GM18907 (cell line): ENCODE measurements around the gene TFAP2E.

ENCODE experiments used
- ATAC-seq: cut with Tn5 transposase; IDR thresholded peaks from one replicate; pipeline ENCODE4 v1.9.1; 2021; ENCODE audit warnings: mild to moderate bottlenecking, moderate library complexity; ENCODE audit not compliant: unreplicated experiment

TFAP2E gene

DNA sequence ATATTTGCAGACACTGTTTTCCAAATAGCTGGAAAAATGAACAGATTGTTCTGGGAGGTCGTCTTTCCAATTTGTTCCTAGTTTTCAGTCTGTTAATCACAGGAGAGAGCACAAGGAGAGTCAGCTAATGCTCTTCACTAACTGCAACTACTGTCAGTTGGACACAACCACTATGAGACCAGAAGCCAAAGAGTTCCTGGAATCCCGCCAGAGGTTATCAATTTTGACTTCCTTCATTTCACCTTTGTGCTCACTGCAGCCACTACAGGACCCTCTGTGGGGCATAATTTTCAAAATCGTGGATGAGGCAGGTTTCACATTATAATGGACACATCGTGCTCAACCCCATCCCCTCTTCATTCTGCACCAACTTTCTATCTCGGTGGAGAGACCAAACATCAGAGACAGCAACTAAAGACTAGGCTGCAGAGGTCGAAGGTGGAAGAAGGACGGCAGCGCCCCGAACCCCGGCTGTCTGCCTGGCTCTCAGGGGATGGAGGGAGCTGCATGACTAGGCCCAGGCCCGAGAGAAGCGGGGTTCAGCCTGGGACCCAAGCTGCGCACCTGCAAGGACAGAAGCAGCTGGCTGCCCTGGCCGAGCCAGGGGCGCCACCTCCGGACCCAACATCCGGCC is 16.5 kb upstream of the TFAP2E start:
- ATAC-seq, result no peak

DNA sequence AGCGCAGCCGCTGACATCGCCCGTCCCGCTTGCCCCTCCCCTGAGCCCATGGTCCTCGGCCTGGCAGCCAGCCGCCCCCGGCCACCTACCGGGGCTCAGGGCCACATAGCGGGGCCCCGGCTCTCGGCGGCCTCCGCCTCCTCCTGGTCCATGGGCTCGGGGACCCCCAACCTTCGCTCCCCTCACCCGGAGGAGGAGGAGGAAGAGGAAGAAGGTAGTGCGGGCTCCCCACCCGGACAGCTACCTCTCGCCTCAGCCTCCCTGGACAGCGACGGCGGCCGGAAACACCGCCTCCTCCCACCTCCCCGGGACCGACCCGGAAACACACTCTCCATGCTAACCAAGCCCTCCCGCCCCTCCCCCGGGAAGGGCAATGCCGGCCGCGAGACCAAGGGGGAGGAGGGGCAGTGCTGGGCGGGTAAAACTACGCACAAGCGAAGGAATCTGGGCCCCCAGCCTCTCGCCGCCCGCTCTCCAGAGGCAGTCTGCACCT is 15.9 kb upstream of the TFAP2E start, which contains the start of gene KIAA0319L:
Gene KIAA0319L (minus strand): TSS at position 286 of the 493 bp plus-strand sequence. CDS start 2,912 bp downstream, outside the sequence.
- peak; percentile 81 for ATAC-seq

DNA sequence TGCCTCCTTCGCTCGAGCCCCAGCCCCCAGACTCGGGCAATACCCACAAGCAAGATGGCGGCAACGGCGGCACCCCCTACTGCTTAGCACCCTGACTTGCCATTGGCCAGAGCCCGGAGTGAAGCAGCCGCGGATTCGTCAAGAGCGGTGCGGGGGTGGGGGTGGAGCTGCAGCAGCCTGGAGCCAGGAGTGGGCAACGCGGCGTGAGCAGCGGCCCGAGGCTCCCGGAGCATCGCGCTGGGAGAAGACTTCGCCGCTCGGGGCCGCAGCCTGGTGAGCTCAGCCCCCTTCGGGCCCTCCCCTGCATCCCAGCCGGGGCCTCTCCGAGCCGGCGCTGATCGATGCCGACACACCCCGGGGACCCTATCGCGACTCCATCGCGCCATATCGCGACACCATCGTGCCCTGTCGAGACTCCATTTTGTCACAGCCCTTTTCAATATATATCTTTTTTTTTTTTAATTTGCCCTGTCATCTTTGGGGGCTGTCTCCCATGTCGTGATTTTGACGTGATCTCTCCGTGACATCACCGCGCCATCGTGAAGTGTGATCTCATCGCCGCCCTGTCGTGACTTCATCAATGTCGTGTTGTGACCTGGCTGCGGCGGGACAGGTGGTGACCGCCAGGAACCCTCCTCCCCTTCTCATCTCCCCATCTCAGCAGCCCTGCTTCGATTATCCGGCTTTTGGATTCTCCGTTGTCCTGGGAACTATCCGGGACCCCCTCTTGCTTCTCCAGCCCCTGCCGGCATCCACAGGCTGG is 15.3 kb upstream of the TFAP2E start, which contains the start of gene NCDN:
Gene NCDN (plus strand): TSS at position 189 of the 763 bp plus-strand sequence. CDS start 392 bp downstream, at position 581.
- peak; percentile 84 for ATAC-seq

DNA sequence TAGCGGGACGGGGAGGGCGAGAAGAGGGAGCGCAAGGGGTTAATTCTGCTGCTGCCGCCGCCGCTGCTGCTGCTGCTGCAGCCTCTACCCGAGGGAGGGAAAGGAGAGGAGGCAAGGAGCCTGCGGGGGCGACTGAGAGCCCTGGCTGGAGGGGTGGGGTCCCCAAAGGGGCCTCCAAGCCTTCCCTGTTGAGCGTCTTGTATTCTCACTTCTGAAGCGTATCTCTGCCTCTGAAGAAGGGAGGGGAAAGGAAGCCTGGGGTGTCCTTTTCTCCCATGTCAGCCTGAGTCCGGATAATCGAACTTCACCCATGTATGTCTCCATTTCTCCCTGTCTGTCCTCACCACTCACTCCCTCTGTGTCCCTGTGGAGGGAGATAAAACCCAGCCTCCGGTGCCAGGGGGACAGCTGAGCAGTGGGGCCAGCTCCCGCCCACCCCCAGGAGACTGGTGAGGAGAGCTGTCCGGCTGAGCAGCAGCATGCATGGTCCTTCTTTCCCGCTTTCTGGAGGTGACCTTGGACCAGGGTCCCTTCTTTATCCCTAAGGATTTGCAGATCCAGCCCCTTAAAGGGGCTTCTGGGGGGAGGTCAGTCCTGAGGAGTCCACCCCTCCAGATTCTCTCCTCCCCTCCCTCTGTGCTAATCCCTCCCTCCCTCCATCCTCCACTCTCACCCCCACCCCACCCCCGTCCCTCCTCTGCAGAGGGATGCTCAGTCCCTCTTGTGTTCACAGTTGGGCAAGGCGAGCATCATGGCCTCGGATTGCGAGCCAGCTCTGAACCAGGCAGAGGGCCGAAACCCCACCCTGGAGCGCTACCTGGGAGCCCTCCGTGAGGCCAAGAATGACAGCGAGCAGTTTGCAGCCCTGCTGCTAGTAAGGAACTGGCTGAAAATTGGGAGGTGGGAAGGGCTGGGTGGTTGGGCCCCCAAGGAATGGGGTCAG is 14.5 kb upstream of the TFAP2E start:
- ATAC-seq, result no peak

DNA sequence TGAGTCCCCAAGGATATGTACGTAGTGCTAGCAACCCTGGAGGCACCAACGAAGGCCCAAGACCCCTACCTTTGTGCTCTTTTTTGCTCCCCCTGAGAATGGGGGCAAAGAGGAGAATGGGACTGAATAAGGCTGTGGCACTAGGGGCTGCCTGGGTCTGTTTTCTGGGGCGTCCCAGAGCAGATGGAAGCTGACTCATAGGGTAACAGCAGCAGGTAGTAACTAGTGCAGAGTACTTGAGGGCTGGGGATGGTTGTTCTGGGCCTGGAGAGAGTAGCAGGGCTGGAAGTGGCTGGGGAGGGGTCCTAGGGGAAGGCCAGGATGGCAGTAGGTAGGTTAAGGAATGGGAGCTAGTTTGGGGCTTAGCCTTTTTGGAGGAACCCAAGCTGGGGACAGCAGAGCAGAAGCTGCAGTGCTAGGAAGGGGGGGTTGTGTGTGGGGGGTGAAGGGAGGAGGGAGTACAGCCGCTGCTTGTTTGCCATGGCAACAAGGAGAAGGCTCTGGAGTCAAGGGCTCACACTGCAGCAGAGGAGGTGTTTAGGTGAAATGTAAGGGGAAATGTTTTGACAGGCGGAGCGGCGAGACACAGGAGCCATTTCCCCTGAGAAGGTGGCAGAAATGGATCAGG is 13.7 kb upstream of the TFAP2E start:
- ATAC-seq, result no peak

DNA sequence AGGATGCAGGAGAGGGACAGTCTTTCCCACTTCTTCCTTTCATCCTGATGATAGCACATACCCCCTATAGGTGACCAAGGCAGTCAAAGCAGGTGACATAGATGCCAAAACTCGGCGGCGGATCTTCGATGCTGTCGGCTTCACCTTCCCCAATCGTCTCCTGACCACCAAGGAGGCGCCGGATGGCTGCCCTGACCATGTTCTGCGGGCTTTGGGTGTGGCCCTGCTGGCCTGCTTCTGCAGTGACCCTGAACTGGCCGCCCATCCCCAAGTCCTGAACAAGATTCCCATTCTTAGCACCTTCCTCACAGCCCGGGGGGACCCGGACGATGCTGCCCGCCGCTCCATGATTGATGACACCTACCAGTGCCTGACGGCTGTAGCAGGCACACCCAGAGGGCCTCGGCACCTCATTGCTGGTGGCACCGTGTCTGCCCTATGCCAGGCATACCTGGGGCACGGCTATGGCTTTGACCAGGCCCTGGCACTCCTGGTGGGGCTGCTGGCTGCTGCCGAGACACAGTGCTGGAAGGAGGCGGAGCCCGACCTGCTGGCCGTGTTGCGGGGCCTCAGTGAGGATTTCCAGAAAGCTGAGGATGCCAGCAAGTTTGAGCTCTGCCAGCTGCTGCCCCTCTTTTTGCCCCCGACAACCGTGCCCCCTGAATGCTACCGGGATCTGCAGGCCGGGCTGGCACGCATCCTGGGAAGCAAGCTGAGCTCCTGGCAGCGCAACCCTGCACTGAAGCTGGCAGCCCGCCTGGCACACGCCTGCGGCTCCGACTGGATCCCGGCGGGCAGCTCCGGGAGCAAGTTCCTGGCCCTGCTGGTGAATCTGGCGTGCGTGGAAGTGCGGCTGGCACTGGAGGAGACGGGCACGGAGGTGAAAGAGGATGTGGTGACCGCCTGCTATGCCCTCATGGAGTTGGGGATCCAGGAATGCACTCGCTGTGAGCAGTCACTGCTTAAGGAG is 12.6 kb upstream of the TFAP2E start:
- ATAC-seq, result no peak

DNA sequence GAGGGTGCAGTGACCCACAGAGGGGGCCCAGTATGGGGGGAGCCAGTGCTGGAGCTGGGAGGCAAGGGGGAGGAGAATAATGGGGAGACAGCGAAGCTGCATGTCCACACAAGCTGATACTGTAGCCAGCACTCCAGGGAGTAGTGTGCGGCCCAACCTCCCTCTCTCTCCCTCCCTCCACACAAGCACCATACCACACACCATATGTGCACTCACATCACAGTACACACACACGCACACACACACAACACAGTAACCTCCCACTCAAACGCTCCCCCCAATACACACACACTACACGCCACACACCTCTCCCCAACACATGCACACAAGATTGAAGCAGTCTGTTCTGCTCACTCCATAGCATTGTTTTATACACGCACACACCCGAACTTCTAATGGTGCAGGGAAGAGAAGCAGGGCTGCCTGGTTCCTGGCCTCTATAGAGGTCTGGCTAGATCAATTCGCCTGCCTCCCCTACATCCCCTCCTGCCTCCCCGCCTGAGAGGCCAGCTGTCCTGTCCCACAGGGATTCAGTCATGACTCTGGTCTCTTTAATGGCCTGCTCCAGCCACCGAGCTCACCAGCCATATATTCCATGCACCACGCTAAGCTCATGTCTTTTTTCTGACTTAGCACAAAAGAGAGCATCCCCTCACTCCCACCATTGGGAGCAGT is 11.7 kb upstream of the TFAP2E start:
- ATAC-seq, result no peak

DNA sequence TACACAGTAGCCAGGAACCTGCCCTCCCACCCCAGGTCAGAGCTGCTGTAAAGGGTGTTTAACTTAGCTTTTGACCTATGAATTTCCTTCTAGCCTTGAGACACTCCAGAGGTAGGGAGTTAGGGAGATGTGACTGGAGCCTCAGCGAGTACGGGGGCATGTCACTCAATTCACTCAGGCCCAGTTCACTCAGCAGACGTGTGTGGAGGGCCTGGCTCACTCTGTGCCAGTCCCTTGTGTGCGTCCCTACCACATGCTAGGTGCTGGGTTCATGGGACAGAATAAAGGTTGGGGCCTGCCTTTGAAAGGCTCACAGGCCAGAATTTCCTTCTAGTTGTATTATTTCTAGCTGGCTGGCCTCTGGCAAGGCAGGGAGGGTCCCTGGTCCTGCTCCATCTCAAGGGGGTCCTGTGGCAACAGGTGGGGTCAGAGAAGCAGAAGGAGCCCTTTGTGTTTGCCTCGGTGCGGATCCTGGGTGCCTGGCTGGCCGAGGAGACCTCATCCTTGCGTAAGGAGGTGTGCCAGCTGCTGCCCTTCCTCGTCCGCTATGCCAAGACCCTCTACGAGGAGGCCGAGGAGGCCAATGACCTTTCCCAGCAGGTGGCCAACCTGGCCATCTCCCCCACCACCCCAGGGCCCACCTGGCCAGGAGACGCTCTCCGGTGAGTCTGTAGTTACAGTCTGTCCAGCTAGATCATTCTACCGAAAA is 11.0 kb upstream of the TFAP2E start:
- ATAC-seq, result no peak

DNA sequence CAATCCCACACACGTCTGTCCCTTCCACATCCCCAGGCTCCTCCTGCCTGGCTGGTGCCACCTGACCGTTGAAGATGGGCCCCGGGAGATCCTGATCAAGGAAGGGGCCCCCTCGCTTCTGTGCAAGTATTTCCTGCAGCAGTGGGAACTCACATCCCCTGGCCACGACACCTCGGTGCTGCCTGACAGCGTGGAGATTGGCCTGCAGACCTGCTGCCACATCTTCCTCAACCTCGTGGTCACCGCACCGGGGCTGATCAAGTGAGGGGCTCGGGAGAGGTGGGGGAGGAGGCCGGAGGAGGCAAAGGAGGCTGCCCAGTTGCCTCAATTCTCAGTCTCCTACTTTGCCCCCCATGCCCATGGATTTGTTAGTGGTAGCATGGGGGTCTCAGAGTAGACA is 9.9 kb upstream of the TFAP2E start:
- ATAC-seq, result no peak

DNA sequence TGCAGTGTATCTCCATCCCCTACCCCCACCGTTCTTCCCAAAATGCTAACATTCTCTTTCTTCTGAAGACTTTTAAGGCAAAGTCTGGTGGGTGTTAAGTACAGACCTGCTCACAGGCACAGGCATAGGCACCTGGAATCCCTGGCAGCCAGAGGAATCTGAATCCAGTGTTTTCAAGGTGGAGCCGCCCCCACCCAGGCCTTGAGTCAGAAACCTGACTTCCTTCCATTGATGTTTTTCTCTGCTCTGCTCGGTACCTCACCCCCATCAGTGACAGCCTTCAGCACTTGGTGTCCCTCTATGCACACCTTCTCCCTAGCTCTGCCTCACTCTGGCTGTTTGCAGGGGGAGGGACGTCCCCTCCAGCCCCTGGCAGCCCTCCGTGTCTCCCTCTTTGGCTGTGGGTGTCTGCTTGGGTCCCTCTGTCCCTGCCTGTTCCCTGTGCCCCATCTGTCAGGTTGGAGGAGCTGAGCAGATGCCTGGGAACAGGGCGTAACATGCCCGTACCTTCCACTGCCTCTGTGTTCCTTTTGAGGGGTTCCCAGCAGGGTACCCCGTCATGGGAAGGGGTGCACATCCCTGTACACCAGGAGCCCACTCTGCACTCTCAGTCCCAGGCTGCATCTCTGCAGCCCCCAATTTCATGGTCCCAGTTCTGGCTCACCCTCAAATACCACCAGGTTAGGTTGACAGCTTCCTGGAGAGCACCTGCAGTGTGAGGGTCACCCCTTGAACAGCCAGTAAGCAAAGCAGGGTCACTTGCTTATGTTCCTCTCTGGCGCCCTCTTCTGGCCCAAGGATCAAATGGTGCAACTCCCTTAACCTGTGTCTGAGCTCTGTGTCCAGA is 8.9 kb upstream of the TFAP2E start:
- ATAC-seq, result no peak

DNA sequence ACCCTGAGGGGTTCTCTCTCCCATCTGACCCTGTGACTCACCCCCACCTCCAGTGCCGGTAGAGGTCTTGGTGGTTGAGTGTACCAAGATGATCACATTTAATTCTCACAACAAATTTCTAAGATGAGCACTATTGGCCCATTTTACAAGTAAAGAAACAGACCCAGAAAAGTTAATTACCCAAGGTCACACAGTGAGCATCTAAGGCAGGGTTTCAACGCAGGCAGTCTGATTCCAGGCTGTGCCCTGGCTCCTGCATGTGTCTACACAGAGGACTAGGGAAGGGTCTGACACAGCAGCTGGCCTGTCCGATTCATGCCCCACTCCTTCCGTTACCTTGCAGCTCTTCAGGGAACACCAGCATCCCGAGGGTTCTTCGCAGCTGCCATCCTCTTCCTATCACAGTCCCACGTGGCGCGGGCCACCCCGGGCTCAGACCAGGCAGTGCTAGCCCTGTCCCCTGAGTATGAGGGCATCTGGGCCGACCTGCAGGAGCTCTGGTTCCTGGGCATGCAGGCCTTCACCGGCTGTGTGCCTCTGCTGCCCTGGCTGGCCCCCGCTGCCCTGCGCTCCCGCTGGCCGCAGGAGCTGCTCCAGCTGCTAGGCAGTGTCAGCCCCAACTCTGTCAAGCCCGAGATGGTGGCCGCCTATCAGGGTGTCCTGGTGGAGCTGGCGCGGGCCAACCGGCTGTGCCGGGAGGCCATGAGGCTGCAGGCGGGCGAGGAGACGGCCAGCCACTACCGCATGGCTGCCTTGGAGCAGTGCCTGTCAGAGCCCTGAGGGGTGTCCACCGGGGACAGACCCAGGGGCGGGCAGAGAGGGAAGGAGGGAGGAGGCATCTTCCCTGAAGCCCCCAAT is 8.0 kb upstream of the TFAP2E start:
- no peak for ATAC-seq

DNA sequence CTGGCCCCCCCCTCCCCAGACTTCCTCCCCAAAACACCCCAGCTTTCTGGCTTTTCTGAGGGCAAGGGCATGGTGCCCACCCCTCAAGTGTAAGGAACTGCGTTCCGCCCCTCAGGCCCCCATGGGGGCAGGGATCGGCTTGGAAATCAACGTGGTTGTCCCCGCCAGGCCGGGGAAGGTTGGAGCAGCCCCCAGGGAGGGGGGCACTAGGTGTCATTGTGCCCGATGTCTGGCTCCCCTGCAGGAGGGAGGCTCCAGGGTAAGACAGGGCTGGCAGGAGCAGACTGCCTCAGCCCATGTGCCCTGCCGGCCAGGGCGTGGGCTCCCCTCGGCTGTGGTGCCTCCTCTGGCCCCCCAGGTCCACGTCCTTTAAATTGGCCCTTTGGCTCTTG is 7.4 kb upstream of the TFAP2E start:
- no peak for ATAC-seq

DNA sequence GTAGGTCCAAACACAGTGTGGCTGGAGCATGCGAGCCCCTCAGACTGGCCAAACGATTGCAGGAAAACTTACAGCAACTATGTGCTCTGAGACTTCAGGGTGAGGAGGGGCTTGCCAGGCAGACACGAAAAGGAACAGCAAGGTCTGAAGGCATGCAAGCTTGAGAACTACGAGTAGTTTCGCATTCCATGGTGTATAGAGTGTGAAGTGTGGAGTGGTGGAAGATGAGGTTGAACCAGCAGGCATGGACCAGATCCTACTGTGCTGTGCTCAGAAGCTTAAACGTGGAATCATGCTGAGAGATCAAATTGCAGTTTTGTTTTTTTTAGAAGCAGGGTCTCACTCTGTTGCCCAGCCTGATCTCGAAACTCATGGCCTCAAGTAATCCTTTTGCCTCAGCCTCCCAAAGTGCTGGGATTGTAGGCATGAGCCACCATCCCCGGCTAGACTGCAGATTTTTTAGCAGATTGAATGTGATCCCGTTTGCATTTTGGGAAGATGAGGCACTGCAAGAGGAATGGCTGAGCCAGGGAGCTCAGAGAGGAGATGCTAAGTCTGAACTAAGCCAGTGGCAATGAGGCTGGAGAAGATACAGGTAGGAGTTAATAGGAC is 5.1 kb upstream of the TFAP2E start:
- no peak for ATAC-seq

DNA sequence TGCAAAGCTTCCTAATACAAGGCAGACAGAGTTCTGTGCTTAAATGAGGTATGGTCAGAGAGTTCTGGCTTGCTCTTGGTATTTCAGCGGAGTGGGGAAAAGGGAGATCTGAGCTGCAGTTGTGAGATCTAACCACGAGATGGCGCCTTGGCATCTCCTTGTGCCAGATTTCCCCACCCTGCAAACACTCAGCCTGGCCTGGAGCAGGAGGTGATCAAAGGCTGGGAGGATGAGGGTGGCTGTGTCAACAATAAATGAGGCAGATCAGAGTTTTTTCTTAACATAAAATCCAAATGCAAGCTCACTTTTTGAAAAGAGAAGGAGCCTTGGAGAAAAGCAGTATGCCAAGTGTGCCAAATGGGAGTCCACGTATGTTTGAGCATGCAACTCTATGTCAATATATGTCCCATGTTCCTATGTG is 4.1 kb upstream of the TFAP2E start:
- no peak for ATAC-seq

DNA sequence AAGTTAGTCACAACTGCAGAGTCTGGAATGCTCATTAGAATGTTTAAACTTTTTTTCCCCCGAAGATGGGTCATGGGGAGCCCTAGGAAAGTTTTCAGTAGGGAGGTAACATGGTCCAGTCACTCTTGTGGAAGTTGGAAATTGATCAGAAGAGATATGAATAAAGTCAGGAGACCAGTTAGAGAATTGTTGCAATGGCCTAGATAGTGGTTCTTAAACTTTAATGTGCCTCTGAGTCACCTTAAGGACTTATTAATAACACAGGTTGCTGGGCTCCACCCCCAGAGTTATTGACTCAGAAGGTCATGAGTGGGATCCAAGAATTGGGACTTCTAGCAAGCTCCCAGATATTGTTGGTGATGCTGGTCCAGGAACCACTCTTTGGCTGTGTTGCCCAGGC is 3.2 kb upstream of the TFAP2E start:
- ATAC-seq, result no peak

DNA sequence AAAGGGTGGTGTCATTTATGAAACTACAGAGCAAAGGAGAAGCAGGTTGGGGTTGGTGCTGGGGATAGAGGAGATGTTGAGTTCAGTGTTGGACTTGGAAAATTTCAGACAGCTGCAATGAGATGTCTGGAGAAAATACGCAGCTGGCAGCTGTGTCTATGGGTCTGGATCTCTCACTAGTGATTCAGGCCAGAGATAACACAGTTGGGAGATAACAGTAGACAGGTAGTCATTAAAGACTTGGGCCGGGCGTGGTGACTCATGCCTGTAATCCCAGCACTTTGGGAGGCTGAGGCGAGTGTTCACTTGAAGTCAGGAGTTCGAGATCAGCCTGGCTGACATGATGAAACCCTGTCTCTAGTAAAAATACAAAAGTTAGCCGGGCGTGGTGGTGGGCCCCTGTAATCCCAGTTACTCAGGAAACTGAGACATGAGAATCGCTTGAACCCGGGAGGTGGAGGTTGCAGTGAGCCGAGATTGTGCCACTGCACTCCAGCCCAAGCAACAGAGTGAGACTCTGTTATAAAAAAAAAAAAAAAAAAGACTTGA is 2.5 kb upstream of the TFAP2E start:
- ATAC-seq, result no peak
